Stomach (tissue), 9 donors: ENCODE data around the gene SDHC. TPM values are rescaled to one million over a fixed set of nuclear protein-coding genes. Genes with fewer than 3 reads are reported as not detected.

Experiments used
- DNase-seq, 2 donors: peaks; one replicate each; pipeline versions ENCODE4 v3.0.0 to v3.0.0-alpha.2; 2013 to 2019
- H3K27ac ChIP-seq, 5 donors: fragments of 200-600 bp in 4 of 5; sonication (generic) in 4 of 5; one replicate each; pipeline ENCODE4 v1.5.1; 2013 to 2019; ENCODE audit warnings: mild to moderate bottlenecking in 1 of 5, moderate library complexity in 1 of 5
- H3K27me3 ChIP-seq, 3 donors: fragments of 200-600 bp; sonication (generic); one replicate each; pipeline ENCODE4 v1.5.1; 2017 to 2019; ENCODE audit warnings: mixed run types in 1 of 3
- H3K36me3 ChIP-seq, 4 donors: fragments of 200-600 bp; sonication (generic); 1 replicate in 3 of 4; 2 replicates in 1 of 4; pipeline ENCODE4 v1.5.1; 2016 to 2019
- H3K4me1 ChIP-seq, 4 donors: fragments of 200-600 bp; sonication (generic); one replicate each; pipeline ENCODE4 v1.5.1; 2016 to 2019
- H3K4me3 ChIP-seq, 4 donors: fragments of 200-600 bp; sonication (generic) in 3 of 4; one replicate each; pipeline ENCODE4 v1.5.1; 2016 to 2019; ENCODE audit warnings: mild to moderate bottlenecking in 1 of 4
- H3K9me3 ChIP-seq, 4 donors: fragments of 200-600 bp; sonication (generic); one replicate each; pipeline ENCODE4 v1.5.1; 2016 to 2019
- EP300 ChIP-seq: sonication (generic); formaldehyde crosslinking; IDR thresholded peaks from one replicate; pipeline ENCODE4 v1.6.1; 2017; ENCODE audit warnings: antibody characterized with exemption
- POLR2A ChIP-seq, 4 donors: fragments of 450-650 bp; IDR thresholded peaks; one replicate each; pipeline ENCODE4 v1.6.1; 2016; ENCODE audit warnings: antibody characterized with exemption in 4 of 4, control low read depth in 2 of 4, mild to moderate bottlenecking in 1 of 4, moderate library complexity in 1 of 4
- POLR2AphosphoS5 ChIP-seq, 3 donors: sonication (generic); formaldehyde crosslinking; IDR thresholded peaks; one replicate each; pipeline ENCODE4 v1.6.1; 2016; ENCODE audit warnings: antibody characterized with exemption in 3 of 3
- WGBS, 5 donors: extraction: QIAGEN DNeasy Blood & Tissue Kit in 3 of 5; methylation state at CpG; one replicate each; pipeline versions ENCODE4 v1.1.5 to v1.1.7; 2013 to 2018; 5-methylcytosine and 5-hydroxymethylcytosine counted together
- intact Hi-C: fragments of 100-400 bp; cut with DNase I; formaldehyde crosslinking; loops from one replicate; pipeline ENCODE4 v1.15.1; 2023; ENCODE audit warnings: low total_unique reads
- polyA plus RNA-seq, 3 donors: library from polyadenylated mRNA; stranded (reverse); fragments of 200-250 nt; gene quantifications; one replicate each; pipeline ENCODE4 v1.2.3, GENCODE V29; 2013
- total RNA-seq, 5 donors: library from RNA; depleted of rRNA; stranded (reverse); fragments of >200 nt; gene quantifications; one replicate each; pipeline versions ENCODE4 v1.1.0 to v1.2.3, GENCODE V29; 2014 to 2016
- TF ChIP-seq, protein P1 (sequence below), 7 experiments: fragments of 450-650 bp in 4 of 7; fragments of 200-600 bp in 3 of 7; sonication (generic) in 3 of 7; IDR thresholded peaks; one replicate each; pipeline ENCODE4 v1.5.1; 2016 to 2019; ENCODE audit warnings: antibody characterized with exemption in 7 of 7, control low read depth in 2 of 7, mild to moderate bottlenecking in 1 of 7
- donor health status: healthy with polysubstance abuse.
- donor health status: Bipolar disorder and iron deficiency.
- donor health status: healthy.

Gene SDHC
- total and polyA plus RNA-seq, 8 donors, result 28.3 to 165 (median 92.3) TPM

GRCh38 chr1:161267321-161267720 is 46.9 kb upstream of the SDHC start:
- TF ChIP-seq, protein P1, sequence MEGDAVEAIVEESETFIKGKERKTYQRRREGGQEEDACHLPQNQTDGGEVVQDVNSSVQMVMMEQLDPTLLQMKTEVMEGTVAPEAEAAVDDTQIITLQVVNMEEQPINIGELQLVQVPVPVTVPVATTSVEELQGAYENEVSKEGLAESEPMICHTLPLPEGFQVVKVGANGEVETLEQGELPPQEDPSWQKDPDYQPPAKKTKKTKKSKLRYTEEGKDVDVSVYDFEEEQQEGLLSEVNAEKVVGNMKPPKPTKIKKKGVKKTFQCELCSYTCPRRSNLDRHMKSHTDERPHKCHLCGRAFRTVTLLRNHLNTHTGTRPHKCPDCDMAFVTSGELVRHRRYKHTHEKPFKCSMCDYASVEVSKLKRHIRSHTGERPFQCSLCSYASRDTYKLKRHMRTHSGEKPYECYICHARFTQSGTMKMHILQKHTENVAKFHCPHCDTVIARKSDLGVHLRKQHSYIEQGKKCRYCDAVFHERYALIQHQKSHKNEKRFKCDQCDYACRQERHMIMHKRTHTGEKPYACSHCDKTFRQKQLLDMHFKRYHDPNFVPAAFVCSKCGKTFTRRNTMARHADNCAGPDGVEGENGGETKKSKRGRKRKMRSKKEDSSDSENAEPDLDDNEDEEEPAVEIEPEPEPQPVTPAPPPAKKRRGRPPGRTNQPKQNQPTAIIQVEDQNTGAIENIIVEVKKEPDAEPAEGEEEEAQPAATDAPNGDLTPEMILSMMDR (IDR thresholded peaks at IDR 0.05), result no peak
- TF ChIP-seq POLR2A (IDR thresholded peaks at IDR 0.05), result no peak
- TF ChIP-seq EP300, result no peak
- no peak for TF ChIP-seq POLR2AphosphoS5 (IDR thresholded peaks at IDR 0.05)
- intact Hi-C loops, result no loop called here
- peak in 1 of 2 donors; percentile 19 for DNase-seq
- Histone ChIP-seq H3K27me3 (peaks cover 0 to 6% (median 0%) of the 10 kb centered on the region in 3 donors), H3K36me3 (no peaks in the 10 kb centered on the region), H3K9me3 (no peaks in the 10 kb centered on the region), H3K27ac (no peak overlapping the region), H3K4me1 (peaks cover 0 to 12% (median 0%) of the 10 kb centered on the region in 4 donors), H3K4me3 (no peak overlapping the region)
- WGBS, 5 donors, result 61 to 83% (median 69%) methylated on average over 3 of the region's 3 CpGs

DNA sequence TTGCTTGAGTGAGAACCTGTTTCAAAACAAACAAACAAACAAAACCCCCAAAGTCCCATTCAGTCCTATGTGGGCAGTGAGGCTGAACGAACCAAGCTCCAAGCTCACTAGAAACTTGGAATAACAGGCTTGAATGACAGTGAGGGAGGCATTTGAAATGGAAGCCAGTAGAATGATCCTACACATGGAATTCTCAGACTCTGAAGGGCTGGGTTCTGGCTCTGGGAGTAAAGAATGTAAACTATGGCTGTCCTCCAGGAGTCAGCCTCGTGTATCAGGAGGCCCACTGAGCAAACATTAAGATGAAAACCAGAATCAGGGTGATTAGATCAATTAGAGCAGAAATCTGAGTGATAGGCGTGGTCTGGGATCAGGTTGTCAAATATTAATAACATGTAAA is 40.8 kb upstream of the SDHC start:
- intact Hi-C loops, result no loop called here
- H3K36me3 ChIP-seq, result no peaks in the 10 kb centered on the region
- peaks cover 0 to 4% (median 0%) of the 10 kb centered on the region in 3 donors for H3K27me3 ChIP-seq
- no peak overlapping the region for H3K4me3 ChIP-seq
- TF ChIP-seq POLR2AphosphoS5 (IDR thresholded peaks at IDR 0.05) (no peak), EP300 (no peak)
- peak in 1 of 2 donors; percentile 35 for DNase-seq
- H3K27ac ChIP-seq, result no peak overlapping the region
- H3K4me1 ChIP-seq, result peaks cover 0 to 14% (median 4%) of the 10 kb centered on the region in 4 donors
- no peaks in the 10 kb centered on the region for H3K9me3 ChIP-seq
- WGBS, 5 donors, result 24 to 41% (median 31%) methylated on average over 3 of the region's 3 CpGs

- intact Hi-C loops, result no loop called here
- DNase-seq, result peak in 1 of 2 donors; percentile 10
- TF ChIP-seq POLR2A (IDR thresholded peaks at IDR 0.05) (no peak), EP300 (no peak), POLR2AphosphoS5 (IDR thresholded peaks at IDR 0.05) (no peak)
- TF ChIP-seq, protein P1 (IDR thresholded peaks at IDR 0.05), result no peak
Measured at GRCh38 chr1:161274874-161275273, 39.3 kb upstream of the SDHC start.

DNA sequence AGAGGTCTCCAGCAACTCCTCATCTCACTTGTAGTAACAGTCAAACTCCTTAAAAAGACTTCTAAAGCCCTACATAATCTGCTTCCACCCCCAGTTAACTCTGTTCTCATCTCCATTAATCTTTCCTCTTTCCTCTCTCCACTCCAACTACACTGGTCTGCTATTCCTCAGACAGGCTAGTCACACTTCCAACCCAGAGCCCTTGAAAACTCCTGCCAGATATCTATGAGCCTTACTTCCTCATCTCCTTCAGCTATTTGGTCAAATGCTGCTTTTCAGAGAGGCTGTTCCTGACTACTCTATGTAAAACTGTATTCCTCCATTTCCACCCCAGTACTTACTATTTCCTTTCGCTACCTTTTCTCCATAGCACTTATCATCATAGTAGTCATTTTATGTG is 31.2 kb upstream of the SDHC start:
- intact Hi-C loops, result no loop called here
- Histone ChIP-seq H3K27ac (no peak overlapping the region), H3K9me3 (no peaks in the 10 kb centered on the region), H3K4me3 (no peak overlapping the region), H3K36me3 (no peaks in the 10 kb centered on the region), H3K27me3 (no peaks in the 10 kb centered on the region), H3K4me1 (no peaks in the 10 kb centered on the region)
- WGBS, 5 donors, result 93 to 100% (median 98%) methylated on average over 1 of the region's 1 CpG
- TF ChIP-seq EP300, result no peak
- DNase-seq, result no peak

More at GRCh38 chr1:161274874-161275273, 39.3 kb upstream of the SDHC start:
- Histone ChIP-seq H3K4me1 (peaks cover 0 to 14% (median 4%) of the 10 kb centered on the region in 4 donors), H3K4me3 (no peak overlapping the region), H3K27me3 (peaks cover 0 to 4% (median 0%) of the 10 kb centered on the region in 3 donors), H3K36me3 (no peaks in the 10 kb centered on the region), H3K9me3 (no peaks in the 10 kb centered on the region), H3K27ac (no peak overlapping the region)
- 35 to 63% (median 49%) methylated on average over 3 of the region's 3 CpGs for WGBS, 5 donors

DNA sequence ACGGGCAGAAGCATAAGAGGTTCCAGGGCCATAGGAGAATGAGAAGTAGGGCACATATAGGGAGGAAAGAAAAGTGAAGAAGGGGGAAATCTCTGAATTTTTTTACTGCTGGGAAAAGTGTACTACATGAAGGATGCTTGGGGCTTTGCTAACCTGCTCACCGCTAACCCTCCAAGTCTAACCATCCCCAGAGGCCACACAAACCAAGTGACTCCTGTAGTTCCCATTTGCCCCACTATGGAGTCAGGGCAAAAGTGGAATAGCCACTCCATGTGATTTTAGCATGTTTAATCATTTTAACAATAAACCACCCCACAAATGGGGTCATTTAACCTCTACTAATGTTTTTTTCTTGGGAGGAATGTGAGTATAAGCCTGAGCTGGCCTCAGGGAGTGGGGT is 29.1 kb upstream of the SDHC start:
- intact Hi-C loops, result no loop called here
- no peaks in the 10 kb centered on the region for H3K36me3 ChIP-seq
- WGBS, 5 donors, result 95 to 98% (median 98%) methylated on average over 2 of the region's 2 CpGs
- TF ChIP-seq POLR2AphosphoS5 (IDR thresholded peaks at IDR 0.05), result no peak
- TF ChIP-seq EP300, result no peak
- TF ChIP-seq POLR2A (IDR thresholded peaks at IDR 0.05), result no peak
- TF ChIP-seq, protein P1 (IDR thresholded peaks at IDR 0.05), result no peak
- no peak overlapping the region for H3K27ac ChIP-seq
- no peaks in the 10 kb centered on the region for H3K4me1 ChIP-seq
- no peak overlapping the region for H3K4me3 ChIP-seq
- no peaks in the 10 kb centered on the region for H3K9me3 ChIP-seq
- no peaks in the 10 kb centered on the region for H3K27me3 ChIP-seq
- no peak for DNase-seq
